Lower leg skin (tissue), 3 donors: ENCODE data around the gene SOX5.

Experiments
- CTCF ChIP-seq, 3 donors: fragments of 450-650 bp; IDR thresholded peaks; one replicate each; pipeline ENCODE4 v1.5.1; 2016; ENCODE audit warnings: antibody characterized with exemption in 3 of 3, mild to moderate bottlenecking in 3 of 3, moderate library complexity in 2 of 3
- POLR2A ChIP-seq, 2 donors: fragments of 450-650 bp; IDR thresholded peaks; one replicate each; pipeline ENCODE4 v1.6.1; 2016 to 2017; ENCODE audit warnings: antibody characterized with exemption in 2 of 2, mild to moderate bottlenecking in 1 of 2, moderate library complexity in 1 of 2

DNA sequence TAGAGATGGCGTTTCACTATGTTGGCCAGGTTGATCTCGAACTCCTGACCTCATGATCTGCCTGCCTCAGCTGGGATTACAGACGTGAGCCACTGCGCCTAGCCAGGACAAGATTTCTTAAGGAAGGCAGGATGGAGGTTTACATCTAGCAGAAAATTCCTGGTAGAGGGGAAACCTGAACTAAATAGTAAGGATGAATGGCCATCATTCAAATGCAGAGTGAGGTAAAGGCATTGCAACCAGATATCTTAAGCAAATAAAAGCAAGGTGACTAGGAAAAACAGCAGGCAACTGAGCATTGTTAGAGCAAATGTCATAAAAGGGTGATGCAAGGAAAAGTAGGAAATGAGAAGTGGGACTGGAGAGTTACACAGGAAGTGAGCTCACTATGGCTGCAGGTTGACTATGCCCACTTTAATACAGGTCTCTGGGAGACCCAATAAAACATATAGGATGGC is 133.0 kb downstream of the SOX5 start:
- TF ChIP-seq CTCF (IDR thresholded peaks at IDR 0.05): no peak
- TF ChIP-seq POLR2A (IDR thresholded peaks at IDR 0.05): no peak
